Ovary (tissue), 3 donors: ENCODE measurements around the gene ENOX1.

ENCODE experiments used
- CTCF ChIP-seq, 3 donors: fragments of 450-650 bp in 2 of 3; fragments of 200-600 bp in 1 of 3; IDR thresholded peaks; one replicate each; pipeline versions ENCODE4 v1.5.1 to v1.8.0; 2016 to 2022; ENCODE audit warnings: antibody characterized with exemption in 3 of 3, mild to moderate bottlenecking in 1 of 3
- POLR2A ChIP-seq: fragments of 450-650 bp; IDR thresholded peaks from one replicate; pipeline ENCODE4 v1.6.1; 2017; ENCODE audit warnings: antibody characterized with exemption, mild to moderate bottlenecking, moderate library complexity
- donor health status: DM: no; HTN: no; CAD: no.

- TF ChIP-seq CTCF (IDR thresholded peaks at IDR 0.05) (no peak), POLR2A (no peak)
These were observed 172.7 kb downstream of the ENOX1 start for GRCh38 chr13:43614063-43614462.
